Stimulated activated CD4-positive, alpha-beta T cell treated with anti-CD3 and anti-CD28 coated beads, TNF-alpha, amount 100 ng/mL, for 1 hour (primary cell): Measurements from ENCODE around the gene PVALEF.

Experiments
- DNase-seq, 3 donors: peaks; one replicate each; pipeline ENCODE4 v3.0.0-alpha.2; 2020; ENCODE audit warnings: low read depth in 3 of 3, low spot score in 1 of 3

Gene PVALEF

GRCh38 chr17:81180836-81181810, 15.8 kb downstream of the PVALEF start:
- DNase-seq, result no peak

DNA sequence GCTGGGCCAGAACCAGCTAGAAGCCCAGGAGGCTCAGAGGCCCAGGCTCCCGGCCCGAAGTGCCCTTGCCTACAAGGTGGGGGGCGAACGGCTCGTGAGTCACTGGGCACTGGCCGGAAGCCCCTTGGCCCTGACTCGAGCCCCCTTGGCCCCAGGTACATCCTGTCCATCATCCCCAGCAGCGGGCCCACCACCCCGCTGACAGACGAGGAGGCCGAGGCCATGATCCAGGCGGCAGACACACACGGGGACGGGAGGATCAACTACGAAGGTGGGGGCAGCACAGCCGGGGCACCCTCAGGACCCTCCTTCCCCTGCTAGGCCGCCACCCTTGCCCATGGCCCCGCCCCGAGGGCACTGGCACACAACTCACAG, 16.5 kb downstream of the PVALEF start:
- DNase-seq, result no peak

DNA sequence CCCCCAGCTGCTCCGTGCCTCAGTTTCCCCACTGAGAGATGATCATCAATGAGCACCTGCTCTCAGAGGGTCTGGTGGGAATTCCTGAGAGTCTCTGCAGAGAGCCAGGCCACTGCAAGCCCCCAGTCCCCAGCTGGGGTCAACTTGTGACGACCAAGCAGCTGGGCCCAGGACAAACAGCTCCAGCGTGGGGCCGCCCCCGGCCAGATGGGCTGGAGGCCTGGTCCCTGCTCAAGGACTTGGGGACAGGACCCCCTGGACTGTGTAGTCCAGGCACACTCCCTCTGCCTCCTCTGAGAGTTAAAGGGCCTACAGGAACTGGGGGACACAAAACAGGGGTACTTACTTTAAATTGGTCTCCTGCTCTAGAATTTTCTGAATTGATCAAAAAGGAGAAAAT, 17.3 kb downstream of the PVALEF start:
- DNase-seq, result no peak

DNA sequence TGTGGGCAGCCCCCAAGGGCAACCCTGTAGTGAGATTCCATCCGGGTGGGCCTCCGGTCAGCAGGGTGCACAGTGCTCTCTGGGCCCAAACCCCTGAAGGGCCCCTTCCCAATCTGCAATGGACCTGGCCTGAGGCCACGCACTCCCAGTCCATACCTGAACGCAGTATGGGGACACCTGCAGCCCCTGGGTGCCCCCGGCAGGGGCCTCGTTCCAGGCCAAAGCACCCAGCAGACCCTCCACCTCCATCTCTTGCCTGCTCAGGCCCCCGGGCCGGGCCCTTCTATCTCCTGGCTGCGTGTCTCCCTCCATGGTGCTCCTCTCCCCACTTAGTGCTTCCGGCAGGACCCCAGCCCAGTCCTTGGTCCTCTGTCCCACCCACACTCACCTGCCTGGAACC, 18.0 kb downstream of the PVALEF start:
- DNase-seq, result no peak

GRCh38 chr17:81183807-81184206, 18.5 kb downstream of the PVALEF start:
- no peak for DNase-seq

- DNase-seq, result no peak
Measured at GRCh38 chr17:81184555-81184954, 19.2 kb downstream of the PVALEF start.

- DNase-seq, result no peak
Measured at GRCh38 chr17:81186203-81186602, 20.9 kb downstream of the PVALEF start.

GRCh38 chr17:81187120-81187519, 21.8 kb downstream of the PVALEF start:
- no peak for DNase-seq

DNA sequence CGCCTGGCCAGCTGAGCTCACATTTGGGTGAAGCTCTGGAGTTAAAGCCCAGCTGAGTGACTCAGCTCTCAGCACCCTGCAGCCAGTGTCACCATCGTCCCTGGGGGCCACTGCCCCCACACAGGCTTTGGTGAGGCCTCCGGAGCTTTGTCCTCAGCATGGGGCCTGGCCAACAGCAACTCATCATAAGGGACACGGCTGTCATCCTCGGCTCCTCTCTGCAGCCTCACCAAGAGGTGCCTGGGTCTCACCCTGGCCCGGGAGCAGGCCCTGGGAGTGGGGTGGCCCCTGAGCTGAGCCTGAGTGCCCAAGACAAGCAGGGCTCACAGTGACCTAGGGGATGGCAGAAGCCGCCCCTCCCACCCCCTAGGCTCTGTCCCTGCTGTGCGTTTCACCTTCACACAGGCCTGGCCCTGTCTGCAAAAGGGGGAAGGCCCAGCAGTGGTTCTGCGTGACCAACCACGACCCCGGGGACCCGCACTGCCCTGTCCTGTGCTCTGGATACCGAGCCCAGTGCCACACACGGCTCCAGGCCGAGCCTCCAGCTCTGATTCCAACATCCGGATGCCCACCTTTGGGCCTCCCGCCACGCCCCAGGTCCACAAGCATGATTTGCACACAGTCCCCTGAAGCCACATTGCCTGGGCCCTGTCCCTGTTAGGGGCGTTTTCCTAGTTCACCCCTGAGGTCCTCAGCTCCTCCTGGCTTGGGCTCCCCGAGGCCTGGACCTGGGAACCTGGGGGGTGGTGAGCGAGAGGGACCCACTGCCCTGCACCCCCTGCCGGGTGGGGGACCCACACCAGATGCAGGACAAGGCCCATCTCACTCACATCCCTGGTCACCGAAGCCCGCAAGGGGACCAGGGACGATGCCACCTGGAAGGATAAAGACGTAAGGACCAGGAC, 22.5 kb downstream of the PVALEF start:
- DNase-seq, result no peak

DNA sequence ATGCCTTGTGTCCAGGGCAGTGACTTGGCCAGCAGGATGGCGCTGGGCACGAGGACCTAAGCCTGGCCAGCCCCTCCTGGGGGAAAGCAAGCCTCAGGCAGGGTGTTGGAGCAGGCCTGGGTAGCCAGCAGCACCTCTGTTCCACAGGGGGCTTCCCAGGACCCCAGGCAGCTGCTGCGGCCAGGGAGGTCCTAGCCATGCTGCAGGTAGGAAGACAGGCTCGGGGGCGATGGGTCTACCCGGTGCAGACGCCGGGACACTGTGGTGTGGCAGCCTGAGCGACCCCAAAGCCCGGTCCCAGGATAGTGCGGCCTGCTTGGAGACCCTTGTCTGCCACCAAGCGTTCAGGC, 23.2 kb downstream of the PVALEF start:
- no peak for DNase-seq

- no peak for DNase-seq
Measured at GRCh38 chr17:81189016-81189415, 23.7 kb downstream of the PVALEF start.

DNA sequence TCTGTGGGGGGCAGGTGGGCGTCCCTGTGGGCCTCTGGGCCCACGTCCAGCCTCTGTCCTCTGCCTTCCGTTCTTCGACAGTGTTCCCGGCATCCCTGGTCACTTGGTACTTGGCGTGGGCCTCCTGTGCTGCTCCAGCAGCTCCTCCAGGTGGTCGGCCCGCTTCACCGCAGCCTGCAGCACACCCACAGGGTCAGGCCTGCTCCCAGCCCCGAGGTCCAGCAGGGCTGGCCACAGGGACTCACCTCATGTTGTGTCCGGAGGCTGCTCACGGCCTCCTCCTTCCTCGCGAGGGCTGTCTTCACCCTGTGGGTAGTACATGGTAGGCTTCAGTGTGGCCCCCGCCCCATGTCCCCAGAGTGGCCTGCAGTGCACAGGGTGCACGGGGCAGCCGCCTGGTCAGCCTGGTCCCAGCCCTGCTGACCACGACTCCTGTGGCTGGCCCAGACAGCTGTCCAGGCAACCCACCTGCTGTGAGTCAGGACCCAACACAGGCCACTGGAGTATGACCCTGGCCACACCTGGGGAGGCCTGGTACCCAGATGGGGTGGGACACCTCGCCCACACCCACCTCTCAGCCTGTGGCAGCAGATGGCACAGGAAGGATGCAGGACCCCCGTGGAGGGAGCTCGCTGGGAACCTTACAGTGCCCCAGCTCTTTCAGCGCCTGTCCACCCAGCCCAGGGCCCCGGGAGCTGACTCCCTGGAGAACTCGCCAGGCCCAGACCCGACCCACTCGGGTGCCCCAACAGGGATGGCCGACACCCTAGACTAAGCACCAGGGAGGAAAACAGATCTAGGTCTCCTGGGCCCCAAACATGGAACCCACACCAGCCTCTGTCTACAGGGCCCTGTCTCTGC, 24.6 kb downstream of the PVALEF start:
- DNase-seq, result no peak

GRCh38 chr17:81190591-81190990, 25.3 kb downstream of the PVALEF start:
- no peak for DNase-seq

DNA sequence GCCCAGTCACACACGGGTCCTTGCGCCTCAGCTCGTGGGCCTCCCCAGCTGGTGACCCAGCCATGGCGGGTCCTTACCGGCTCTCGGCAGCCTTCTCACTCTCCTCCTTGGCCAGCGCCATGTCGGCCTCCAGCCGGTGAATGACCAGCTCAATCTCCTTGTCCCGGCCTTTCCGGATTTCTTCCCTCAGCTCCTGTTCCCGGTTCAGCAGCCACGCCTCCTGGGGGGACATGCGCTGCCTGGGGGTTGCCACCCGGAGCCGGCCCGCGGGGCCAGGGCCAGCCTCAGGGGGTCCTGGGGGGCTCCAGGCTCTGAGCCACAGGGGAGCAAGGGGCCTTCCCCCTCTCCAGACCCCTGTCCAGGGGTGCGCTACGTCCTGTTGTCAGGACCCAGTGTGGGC, 25.8 kb downstream of the PVALEF start:
- no peak for DNase-seq

DNA sequence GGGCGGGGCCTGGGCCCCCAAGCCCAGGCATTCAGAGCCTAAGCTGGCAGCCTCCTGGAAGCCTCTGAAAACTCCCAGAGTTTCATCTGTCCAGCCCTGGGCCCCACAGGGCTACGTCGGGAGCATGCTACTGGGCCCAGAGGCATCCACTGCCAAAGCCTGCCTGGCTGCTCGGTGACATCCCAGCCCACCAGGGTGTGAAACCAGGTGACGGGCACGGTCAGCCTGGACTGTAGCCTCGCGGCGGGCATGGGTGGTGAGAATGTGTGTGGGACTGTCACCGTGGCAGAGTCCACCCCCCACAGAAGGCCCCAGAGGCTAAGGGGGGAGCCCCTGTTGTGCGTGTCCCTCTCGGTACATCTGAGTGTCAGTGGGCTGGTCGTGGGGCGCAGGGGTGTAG, 26.3 kb downstream of the PVALEF start:
- DNase-seq, result no peak

- no peak for DNase-seq
Measured at GRCh38 chr17:81192386-81193050, 27.2 kb downstream of the PVALEF start.

GRCh38 chr17:81193051-81193410, 27.7 kb downstream of the PVALEF start:
- no peak for DNase-seq

DNA sequence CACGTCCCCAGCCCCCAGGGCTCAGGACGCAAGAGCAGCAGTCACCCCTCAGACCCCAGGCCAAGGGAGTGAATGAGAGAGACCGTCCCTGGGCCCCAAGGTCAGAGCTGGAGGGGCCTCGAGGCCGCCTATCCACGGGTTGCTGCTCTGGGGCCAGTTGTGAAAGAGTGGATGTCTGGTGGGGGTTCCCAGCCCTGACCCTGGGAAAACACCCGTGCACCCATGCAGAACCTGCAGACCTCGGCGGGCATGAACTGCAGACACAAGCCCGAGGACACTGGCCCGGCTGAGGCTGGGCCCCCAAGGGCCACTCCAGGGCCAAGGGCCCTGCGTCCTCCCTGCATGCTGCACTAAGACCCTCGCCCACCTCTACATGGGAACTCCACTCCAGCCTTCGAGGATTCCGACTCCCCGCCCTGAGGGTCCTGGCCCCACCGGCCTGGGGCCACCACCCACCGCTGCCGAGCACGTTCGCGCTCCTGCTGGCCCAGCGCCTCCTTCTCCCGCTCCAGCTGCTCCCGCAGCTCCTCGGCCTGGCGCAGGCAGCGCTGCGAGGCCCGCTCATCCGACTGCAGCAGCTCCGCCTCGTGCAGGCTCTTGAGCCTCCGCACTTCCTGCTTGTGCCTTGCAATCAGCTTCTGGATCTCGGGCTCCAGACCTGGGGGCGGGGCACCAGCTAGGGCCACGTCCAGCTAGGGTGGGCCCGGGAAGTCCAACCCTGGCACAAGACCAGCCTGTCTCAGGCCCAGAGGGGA, 28.3 kb downstream of the PVALEF start:
- DNase-seq, result no peak

GRCh38 chr17:81194225-81194760, 29.0 kb downstream of the PVALEF start:
- no peak for DNase-seq
